ENCODE results near the gene ING3. TPM values are rescaled to one million over a fixed set of nuclear protein-coding genes. Genes with fewer than 3 reads are reported as not detected.

ING3 gene, protein sequence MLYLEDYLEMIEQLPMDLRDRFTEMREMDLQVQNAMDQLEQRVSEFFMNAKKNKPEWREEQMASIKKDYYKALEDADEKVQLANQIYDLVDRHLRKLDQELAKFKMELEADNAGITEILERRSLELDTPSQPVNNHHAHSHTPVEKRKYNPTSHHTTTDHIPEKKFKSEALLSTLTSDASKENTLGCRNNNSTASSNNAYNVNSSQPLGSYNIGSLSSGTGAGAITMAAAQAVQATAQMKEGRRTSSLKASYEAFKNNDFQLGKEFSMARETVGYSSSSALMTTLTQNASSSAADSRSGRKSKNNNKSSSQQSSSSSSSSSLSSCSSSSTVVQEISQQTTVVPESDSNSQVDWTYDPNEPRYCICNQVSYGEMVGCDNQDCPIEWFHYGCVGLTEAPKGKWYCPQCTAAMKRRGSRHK
- 13.4 TPM for total RNA-seq
- long read RNA-seq, transcript ING3-201 (12 exons, 3,777 nt), result major isoform, 7 of 9 reads
- long read RNA-seq, partial matches to known transcripts, result 0 of 9 reads
- long read RNA-seq, other reads (novel, unspliced or antisense), result 0 of 9 reads

GRCh38 chr7:120950539-120951308 is at the start of gene ING3:
Gene ING3 (plus strand): TSS chr7:120950777. CDS start chr7:120950897, 120 bp downstream.
- intact Hi-C loops (cut with micrococcal nuclease), result no loop called here
- Histone ChIP-seq H3K27me3 (ENCODE audit: low read depth) (no peaks in the 10 kb centered on the region), H3K4me1 (peaks cover 44% of the 10 kb centered on the region), H3K27ac (replicated peaks) (peak within 1 kb of the TSS; percentile 98), H3K9me3 (replicated peaks) (no peaks in the 10 kb centered on the region), H3K36me3 (peaks cover 25% of the 10 kb centered on the region), H3K4me3 (peak within 1 kb of the TSS; percentile 75)
- TF ChIP-seq, protein P1, sequence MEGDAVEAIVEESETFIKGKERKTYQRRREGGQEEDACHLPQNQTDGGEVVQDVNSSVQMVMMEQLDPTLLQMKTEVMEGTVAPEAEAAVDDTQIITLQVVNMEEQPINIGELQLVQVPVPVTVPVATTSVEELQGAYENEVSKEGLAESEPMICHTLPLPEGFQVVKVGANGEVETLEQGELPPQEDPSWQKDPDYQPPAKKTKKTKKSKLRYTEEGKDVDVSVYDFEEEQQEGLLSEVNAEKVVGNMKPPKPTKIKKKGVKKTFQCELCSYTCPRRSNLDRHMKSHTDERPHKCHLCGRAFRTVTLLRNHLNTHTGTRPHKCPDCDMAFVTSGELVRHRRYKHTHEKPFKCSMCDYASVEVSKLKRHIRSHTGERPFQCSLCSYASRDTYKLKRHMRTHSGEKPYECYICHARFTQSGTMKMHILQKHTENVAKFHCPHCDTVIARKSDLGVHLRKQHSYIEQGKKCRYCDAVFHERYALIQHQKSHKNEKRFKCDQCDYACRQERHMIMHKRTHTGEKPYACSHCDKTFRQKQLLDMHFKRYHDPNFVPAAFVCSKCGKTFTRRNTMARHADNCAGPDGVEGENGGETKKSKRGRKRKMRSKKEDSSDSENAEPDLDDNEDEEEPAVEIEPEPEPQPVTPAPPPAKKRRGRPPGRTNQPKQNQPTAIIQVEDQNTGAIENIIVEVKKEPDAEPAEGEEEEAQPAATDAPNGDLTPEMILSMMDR (IDR thresholded peaks at IDR 0.05; ENCODE audit: borderline replicate concordance), result no peak
- DNase-seq, result peak; percentile 96

- DNase-seq, result no peak
- Histone ChIP-seq H3K9me3 (replicated peaks) (peaks cover 26% of the 10 kb centered on the region), H3K27me3 (ENCODE audit: low read depth) (no peaks in the 10 kb centered on the region), H3K4me3 (no peak overlapping the region), H3K4me1 (no peaks in the 10 kb centered on the region), H3K27ac (replicated peaks) (no peak overlapping the region), H3K36me3 (no peaks in the 10 kb centered on the region)
- intact Hi-C loops (cut with micrococcal nuclease), result no loop called here
- TF ChIP-seq, protein P1 (IDR thresholded peaks at IDR 0.05; ENCODE audit: borderline replicate concordance), result no peak
Measured at GRCh38 chr7:120915314-120916105, 35.1 kb upstream of the ING3 start.

DNA sequence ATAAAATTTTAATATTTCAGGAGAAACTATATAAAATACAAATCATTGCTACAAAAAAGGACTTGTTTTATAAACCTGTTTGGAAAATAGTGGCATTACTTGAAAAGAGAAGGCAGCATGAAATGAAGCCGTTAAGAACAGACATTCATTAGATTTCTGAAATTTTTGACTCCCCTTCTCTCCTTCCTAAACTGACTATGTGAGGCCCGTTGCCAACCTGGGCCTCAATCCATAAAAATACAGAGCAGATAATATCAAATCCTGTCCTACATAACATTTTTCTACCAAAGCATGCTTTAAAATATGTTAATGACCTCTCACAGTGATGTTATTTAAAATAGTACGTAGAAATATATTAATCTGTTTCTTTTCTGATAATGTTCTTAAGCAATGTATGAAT is 34.5 kb upstream of the ING3 start:
- H3K9me3 ChIP-seq (replicated peaks), result peaks cover 26% of the 10 kb centered on the region
- intact Hi-C loops (cut with micrococcal nuclease), result no loop called here
- no peak for DNase-seq
- H3K27ac ChIP-seq (replicated peaks), result no peak overlapping the region
- no peaks in the 10 kb centered on the region for H3K4me1 ChIP-seq
- H3K27me3 ChIP-seq (ENCODE audit: low read depth), result no peaks in the 10 kb centered on the region
- H3K36me3 ChIP-seq, result no peaks in the 10 kb centered on the region
- TF ChIP-seq, protein P1 (IDR thresholded peaks at IDR 0.05; ENCODE audit: borderline replicate concordance), result no peak
- H3K4me3 ChIP-seq, result no peak overlapping the region

- H3K4me3 ChIP-seq, result no peak overlapping the region
- intact Hi-C loops (cut with micrococcal nuclease), result no loop called here
- TF ChIP-seq, protein P1 (IDR thresholded peaks at IDR 0.05; ENCODE audit: borderline replicate concordance), result no peak
- H3K9me3 ChIP-seq (replicated peaks), result peaks cover 26% of the 10 kb centered on the region
- no peak for DNase-seq
- H3K27ac ChIP-seq (replicated peaks), result no peak overlapping the region
- H3K27me3 ChIP-seq (ENCODE audit: low read depth), result no peaks in the 10 kb centered on the region
- no peaks in the 10 kb centered on the region for H3K36me3 ChIP-seq
- H3K4me1 ChIP-seq, result no peaks in the 10 kb centered on the region
Measured at GRCh38 chr7:120916538-120916937, 34.0 kb upstream of the ING3 start.

DNA sequence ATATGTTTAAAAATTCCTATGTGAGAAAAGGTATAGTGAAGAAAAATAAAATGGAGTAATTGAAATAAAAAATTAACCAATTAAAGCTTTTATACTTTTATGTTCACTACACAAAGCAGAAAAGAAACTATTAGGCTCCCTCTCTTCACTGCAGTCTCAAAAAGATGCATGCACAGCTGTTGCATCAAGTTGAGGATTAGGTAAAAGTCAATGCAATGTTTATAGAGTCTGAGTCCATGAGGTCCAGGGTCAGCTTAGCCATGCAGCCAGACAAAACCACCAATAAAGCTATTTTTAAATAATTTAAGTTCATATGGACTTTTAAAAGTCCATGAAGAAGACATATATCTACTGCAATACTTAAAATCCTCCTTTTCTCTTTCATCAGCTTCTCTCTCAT is 31.1 kb upstream of the ING3 start:
- TF ChIP-seq, protein P1 (IDR thresholded peaks at IDR 0.05; ENCODE audit: borderline replicate concordance), result no peak
- Histone ChIP-seq H3K4me1 (no peaks in the 10 kb centered on the region), H3K36me3 (no peaks in the 10 kb centered on the region), H3K27me3 (ENCODE audit: low read depth) (no peaks in the 10 kb centered on the region), H3K9me3 (replicated peaks) (peaks cover under 1% of the 10 kb centered on the region), H3K4me3 (no peak overlapping the region), H3K27ac (replicated peaks) (no peak overlapping the region)
- intact Hi-C loops (cut with micrococcal nuclease), result no loop called here
- DNase-seq, result no peak
